HepG2 (cell line): ENCODE measurements around the gene OR1I1.

ENCODE experiments used
- CREB1 ChIP-seq, 2 experiments: fragments of 450-650 bp in 1 of 2; IDR thresholded peaks; 2 replicates each; pipeline ENCODE4 v1.6.1; 2016 to 2017; ENCODE audit warnings: control low read depth in 1 of 2, mild to moderate bottlenecking in 1 of 2, missing compliant biosample characterization in 1 of 2, missing genetic modification characterization in 1 of 2
- CTCF ChIP-seq: sonication (generic); formaldehyde crosslinking; IDR thresholded peaks from 2 replicates; pipeline ENCODE4 v1.5.0; 2020; ENCODE audit warnings: mild to moderate bottlenecking, missing genetic modification reagents, moderate library complexity
- ELF1 ChIP-seq: sonication (generic); formaldehyde crosslinking; IDR thresholded peaks from 2 replicates; pipeline ENCODE4 v1.4.0; 2020; ENCODE audit warnings: missing genetic modification reagents
- EZH2 ChIP-seq: conservative IDR thresholded peaks from 2 replicates; pipeline ENCODE4 v1.6.1; 2012; ENCODE audit warnings: mild to moderate bottlenecking, low read depth, low read length, moderate library complexity
- NFE2L2 ChIP-seq: fragments of 150-350 bp; IDR thresholded peaks from 2 replicates; pipeline ENCODE4 v1.6.1; 2014; ENCODE audit warnings: low read length
- NFIC ChIP-seq: IDR thresholded peaks from 2 replicates; pipeline ENCODE4 v1.6.1; 2012; ENCODE audit warnings: mild to moderate bottlenecking, low read length, inconsistent platforms
- RARG ChIP-seq: sonication (generic); formaldehyde crosslinking; IDR thresholded peaks from 2 replicates; pipeline ENCODE4 v1.4.0; 2020; ENCODE audit warnings: low read depth, mild to moderate bottlenecking, missing genetic modification reagents
- ZC3H4 ChIP-seq: sonication (generic); formaldehyde crosslinking; IDR thresholded peaks from 2 replicates; pipeline ENCODE4 v1.4.0; 2020; ENCODE audit warnings: missing genetic modification reagents, borderline replicate concordance

GRCh38 chr19:15081911-15082310 is at the start of gene OR1I1:
- TF ChIP-seq ELF1 (CRISPR knock-in tag), result no peak
- TF ChIP-seq RARG (CRISPR knock-in tag), result no peak
- no peak for TF ChIP-seq NFIC
- TF ChIP-seq CREB1 (IDR thresholded peaks at IDR 0.05), result no peak
- TF ChIP-seq CREB1 (CRISPR knock-in tag; IDR thresholded peaks at IDR 0.05), result no peak
- TF ChIP-seq ZC3H4 (CRISPR knock-in tag), result no peak
- TF ChIP-seq EZH2, result no peak
- TF ChIP-seq CTCF (CRISPR knock-in tag), result no peak
- TF ChIP-seq NFE2L2, result no peak
